ENCODE results near the gene PSMD1.
"Not testable (repeated sequence)": the region's sequence is repeated elsewhere in the genome, so short reads cannot be mapped to it uniquely, and the experiment has no call there.

Gene PSMD1

GRCh38 chr2:231058761-231059550 is 2.3 kb downstream of the PSMD1 start:
- no peak for DNase-seq

- DNase-seq: no peak
Measured at GRCh38 chr2:231059756-231060155, 3.1 kb downstream of the PSMD1 start.

- no peak for DNase-seq
Measured at GRCh38 chr2:231062776-231063175, 6.1 kb downstream of the PSMD1 start.

- no peak for DNase-seq
Measured at GRCh38 chr2:231063347-231063746, 6.7 kb downstream of the PSMD1 start.

- no peak for DNase-seq
Measured at GRCh38 chr2:231065966-231066365, 9.3 kb downstream of the PSMD1 start.

GRCh38 chr2:231067531-231067930 is 10.9 kb downstream of the PSMD1 start:
- not testable (repeated sequence) for DNase-seq

- DNase-seq: no peak
Measured at GRCh38 chr2:231068525-231069222, 12.0 kb downstream of the PSMD1 start.

- no peak for DNase-seq
Measured at GRCh38 chr2:231069379-231070054, 12.8 kb downstream of the PSMD1 start.

- no peak for DNase-seq
Measured at GRCh38 chr2:231084565-231084964, 27.9 kb downstream of the PSMD1 start.

GRCh38 chr2:231088754-231089153 is 32.1 kb downstream of the PSMD1 start:
- DNase-seq: no peak

- no peak for DNase-seq
Measured at GRCh38 chr2:231093933-231094332, 37.3 kb downstream of the PSMD1 start.

- DNase-seq: no peak
Measured at GRCh38 chr2:231094736-231095346, 38.2 kb downstream of the PSMD1 start.

- no peak for DNase-seq
Measured at GRCh38 chr2:231099918-231100317, 43.3 kb downstream of the PSMD1 start.

GRCh38 chr2:231100321-231100720 is 43.7 kb downstream of the PSMD1 start:
- not testable (repeated sequence) for DNase-seq

GRCh38 chr2:231100990-231101389 is 44.3 kb downstream of the PSMD1 start:
- DNase-seq: no peak

GRCh38 chr2:231102772-231103171 is 46.1 kb downstream of the PSMD1 start:
- DNase-seq: no peak

GRCh38 chr2:231104115-231104713 is 47.5 kb downstream of the PSMD1 start:
- DNase-seq: peak; percentile 75

GRCh38 chr2:231110551-231110950 is 53.9 kb downstream of the PSMD1 start:
- DNase-seq: no peak

- DNase-seq: no peak
Measured at GRCh38 chr2:231111987-231112386, 55.3 kb downstream of the PSMD1 start.

GRCh38 chr2:231113489-231113888 is 56.8 kb downstream of the PSMD1 start:
- no peak for DNase-seq

GRCh38 chr2:231115651-231116050 is 59.0 kb downstream of the PSMD1 start:
- DNase-seq: no peak

GRCh38 chr2:231117148-231117547 is 60.5 kb downstream of the PSMD1 start:
- no peak for DNase-seq

Data from right forelimb (tissue), 1 donor.